CD14-positive monocyte (primary cell): ENCODE data around the gene TMEM114. TPM values are rescaled to one million over a fixed set of nuclear protein-coding genes. Genes with fewer than 3 reads are reported as not detected.

Experiments used
- DNase-seq, 3 donors: peaks; one replicate each; pipeline ENCODE4 v3.0.0-alpha.2; 2011 to 2022
- H2AFZ ChIP-seq: 2 replicates; pipeline ENCODE4 v1.6.0; 2012; ENCODE audit warnings: mild to moderate bottlenecking, low read depth, low read length, inconsistent platforms; ENCODE audit not compliant: insufficient read depth, poor library complexity, severe bottlenecking
- H3K27ac ChIP-seq, 2 donors: 1 replicate in 1 of 2; 2 replicates in 1 of 2; pipeline ENCODE4 v1.5.1; 2012 to 2013; ENCODE audit warnings: low read length in 2 of 2, control low read depth in 1 of 2, inconsistent platforms in 1 of 2, low read depth in 1 of 2, mild to moderate bottlenecking in 1 of 2
- H3K27me3 ChIP-seq, 2 donors: one replicate each; pipeline versions ENCODE4 v1.6.0 to v1.6.1; 2011 to 2013; ENCODE audit warnings: low read length in 2 of 2; ENCODE audit not compliant: control insufficient read depth in 2 of 2, insufficient read depth in 2 of 2
- H3K36me3 ChIP-seq, 2 donors: replicated peaks in 1 of 2; 1 replicate in 1 of 2; 2 replicates in 1 of 2; pipeline versions ENCODE4 v1.5.1 to v1.6.1; 2012 to 2013; ENCODE audit warnings: low read length in 2 of 2, control low read depth in 1 of 2, inconsistent platforms in 1 of 2, mild to moderate bottlenecking in 1 of 2; ENCODE audit not compliant: insufficient read depth in 2 of 2, control insufficient read depth in 1 of 2
- H3K4me1 ChIP-seq, 2 donors: 1 replicate in 1 of 2; 2 replicates in 1 of 2; pipeline versions ENCODE4 v1.5.1 to v1.6.1; 2012 to 2013; ENCODE audit warnings: low read length in 2 of 2, control low read depth in 1 of 2, inconsistent platforms in 1 of 2, mild to moderate bottlenecking in 1 of 2, moderate library complexity in 1 of 2; ENCODE audit not compliant: insufficient read depth in 2 of 2, control insufficient read depth in 1 of 2
- H3K4me2 ChIP-seq: replicated peaks from 2 replicates; pipeline ENCODE3; 2012; ENCODE audit warnings: low read length, moderate library complexity, mild to moderate bottlenecking; ENCODE audit not compliant: poor library complexity, severe bottlenecking; ENCODE audit errors: extremely low read depth
- H3K4me3 ChIP-seq, 3 experiments: fragments of 200-600 bp in 1 of 3; sonication (generic) in 1 of 3; replicated peaks in 1 of 3; 1 replicate in 2 of 3; 2 replicates in 1 of 3; pipeline ENCODE4 v1.5.1; 2011 to 2013; ENCODE audit warnings: low read length in 3 of 3, mild to moderate bottlenecking in 3 of 3, control low read depth in 2 of 3, low read depth in 2 of 3, inconsistent platforms in 1 of 3, moderate library complexity in 1 of 3
- H3K79me2 ChIP-seq: 2 replicates; pipeline ENCODE4 v1.6.0; 2012; ENCODE audit warnings: mild to moderate bottlenecking, control low read depth, inconsistent platforms, low read length, moderate library complexity; ENCODE audit not compliant: insufficient read depth
- H3K9ac ChIP-seq: 2 replicates; pipeline ENCODE4 v1.6.0; 2017; ENCODE audit warnings: low read length, mild to moderate bottlenecking; ENCODE audit not compliant: insufficient read depth, poor library complexity, severe bottlenecking
- H3K9me3 ChIP-seq, 2 donors: replicated peaks in 1 of 2; 1 replicate in 1 of 2; 2 replicates in 1 of 2; pipeline versions ENCODE4 v1.5.1 to v1.6.1; 2012 to 2013; ENCODE audit warnings: low read length in 2 of 2, control low read depth in 1 of 2; ENCODE audit not compliant: control insufficient read depth in 1 of 2, insufficient read depth in 1 of 2
- H4K20me1 ChIP-seq: 2 replicates; pipeline ENCODE4 v1.6.0; 2012; ENCODE audit warnings: mild to moderate bottlenecking, low read length, control low read depth, moderate library complexity; ENCODE audit not compliant: insufficient read depth
- H3K27ac Mint-ChIP-seq, 7 donors: one replicate each; pipeline ENCODE4 v1.8.0; 2020; ENCODE audit warnings: mild to moderate bottlenecking in 7 of 7, mixed read lengths in 7 of 7, moderate library complexity in 6 of 7, inconsistent platforms in 2 of 7
- H3K27me3 Mint-ChIP-seq, 3 donors: one replicate each; pipeline ENCODE4 v1.8.0; 2021 to 2022; ENCODE audit warnings: low read depth in 3 of 3, mild to moderate bottlenecking in 3 of 3, mixed read lengths in 3 of 3, moderate library complexity in 3 of 3, inconsistent platforms in 1 of 3
- H3K36me3 Mint-ChIP-seq, 2 donors: one replicate each; pipeline ENCODE4 v1.8.0; 2020; ENCODE audit warnings: mixed read lengths in 2 of 2, inconsistent platforms in 1 of 2, mild to moderate bottlenecking in 1 of 2
- H3K4me1 Mint-ChIP-seq: one replicate; pipeline ENCODE4 v1.8.0; 2020; ENCODE audit warnings: mild to moderate bottlenecking, mixed read lengths
- H3K4me3 Mint-ChIP-seq, 2 donors: one replicate each; pipeline ENCODE4 v1.8.0; 2020; ENCODE audit warnings: mild to moderate bottlenecking in 2 of 2, mixed read lengths in 2 of 2, moderate library complexity in 1 of 2
- H3K9me3 Mint-ChIP-seq, 7 donors: one replicate each; pipeline ENCODE4 v1.8.0; 2020 to 2022; ENCODE audit warnings: mixed read lengths in 7 of 7, mild to moderate bottlenecking in 6 of 7, moderate library complexity in 6 of 7, inconsistent platforms in 2 of 7
- WGBS: methylation state at CpG from one replicate; pipeline ENCODE4 v1.1.5; 2013; ENCODE audit warnings: missing lambda C conversion rate; ENCODE audit not compliant: insufficient coverage; 5-methylcytosine and 5-hydroxymethylcytosine counted together
- intact Hi-C, 2 donors: fragments of 100-400 bp; cut with micrococcal nuclease; formaldehyde crosslinking; loops; one replicate each; pipeline versions ENCODE4 v1.15.0 to v1.15.1; 2023
- polyA plus RNA-seq, 3 donors: library from polyadenylated mRNA; depleted of rRNA in 1 of 3; unstranded in 2 of 3; stranded (reverse) in 1 of 3; fragments of 300-500 nt in 2 of 3; fragments of >200 nt in 1 of 3; fragmentation: Illumina TruSeq in 2 of 3; gene quantifications; 1 replicate in 2 of 3; 2 replicates in 1 of 3; pipeline ENCODE4 v1.2.3, GENCODE V29; 2012 to 2021
- TF ChIP-seq, protein P1 (sequence below): fragments of 200-600 bp; IDR thresholded peaks from one replicate; pipeline ENCODE4 v1.8.0; 2022; ENCODE audit warnings: antibody characterized with exemption, mild to moderate bottlenecking

Gene TMEM114
- polyA plus RNA-seq, 3 donors, result not detected

DNA sequence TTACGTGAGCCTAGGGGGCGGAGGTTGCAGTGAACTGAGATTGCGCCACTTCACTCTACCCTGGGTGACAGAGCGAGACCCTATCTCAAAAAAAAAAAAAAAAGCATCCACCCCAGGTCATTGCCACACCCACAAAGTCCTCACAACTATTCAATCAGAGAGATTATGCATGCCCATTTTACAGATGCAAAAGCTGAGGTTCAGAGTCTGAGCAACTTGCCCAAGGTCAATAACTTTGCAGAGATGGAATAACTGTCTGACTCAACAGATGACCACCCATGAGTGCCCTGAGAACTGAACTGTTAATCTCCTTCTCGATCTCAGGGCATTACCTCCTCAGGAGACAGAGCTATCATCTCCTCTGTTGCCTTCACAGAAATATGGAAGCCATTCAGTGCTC lies 5.5 kb upstream of the TMEM114 start:
- Mint-ChIP-seq H3K27me3 (peaks cover 1 to 6% (median 3%) of the 10 kb centered on the region in 3 donors), H3K27ac (no peak overlapping the region), H3K36me3 (no peaks in the 10 kb centered on the region), H3K9me3 (peaks cover 0 to 11% (median 6%) of the 10 kb centered on the region in 7 donors), H3K4me3 (no peak overlapping the region), H3K4me1 (peaks cover 6% of the 10 kb centered on the region)
- Histone ChIP-seq H3K4me2 (no peak overlapping the region), H3K4me3 (no peak overlapping the region), H3K9ac (no peak overlapping the region), H4K20me1 (no peaks in the 10 kb centered on the region), H3K36me3 (no peaks in the 10 kb centered on the region), H3K79me2 (no peaks in the 10 kb centered on the region), H3K9me3 (peaks cover 14 to 18% of the 10 kb centered on the region in 2 donors), H3K4me1 (peaks cover 0 to 2% of the 10 kb centered on the region in 2 donors), H3K27me3 (peaks cover 6 to 11% of the 10 kb centered on the region in 2 donors), H3K27ac (no peak overlapping the region), H2AFZ (no peak overlapping the region)
- intact Hi-C loops, result no loop called here
- 80% methylated on average over 3 of the region's 5 CpGs for WGBS
- no peak for DNase-seq
- TF ChIP-seq, protein P1, sequence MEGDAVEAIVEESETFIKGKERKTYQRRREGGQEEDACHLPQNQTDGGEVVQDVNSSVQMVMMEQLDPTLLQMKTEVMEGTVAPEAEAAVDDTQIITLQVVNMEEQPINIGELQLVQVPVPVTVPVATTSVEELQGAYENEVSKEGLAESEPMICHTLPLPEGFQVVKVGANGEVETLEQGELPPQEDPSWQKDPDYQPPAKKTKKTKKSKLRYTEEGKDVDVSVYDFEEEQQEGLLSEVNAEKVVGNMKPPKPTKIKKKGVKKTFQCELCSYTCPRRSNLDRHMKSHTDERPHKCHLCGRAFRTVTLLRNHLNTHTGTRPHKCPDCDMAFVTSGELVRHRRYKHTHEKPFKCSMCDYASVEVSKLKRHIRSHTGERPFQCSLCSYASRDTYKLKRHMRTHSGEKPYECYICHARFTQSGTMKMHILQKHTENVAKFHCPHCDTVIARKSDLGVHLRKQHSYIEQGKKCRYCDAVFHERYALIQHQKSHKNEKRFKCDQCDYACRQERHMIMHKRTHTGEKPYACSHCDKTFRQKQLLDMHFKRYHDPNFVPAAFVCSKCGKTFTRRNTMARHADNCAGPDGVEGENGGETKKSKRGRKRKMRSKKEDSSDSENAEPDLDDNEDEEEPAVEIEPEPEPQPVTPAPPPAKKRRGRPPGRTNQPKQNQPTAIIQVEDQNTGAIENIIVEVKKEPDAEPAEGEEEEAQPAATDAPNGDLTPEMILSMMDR, result no peak

GRCh38 chr16:8594149-8594666 lies 3.9 kb upstream of the TMEM114 start:
- H3K27me3 ChIP-seq, result peaks cover 19 to 26% of the 10 kb centered on the region in 2 donors
- H3K9me3 ChIP-seq, result peaks cover 14 to 32% of the 10 kb centered on the region in 2 donors
- peaks cover 2 to 16% (median 6%) of the 10 kb centered on the region in 7 donors for H3K9me3 Mint-ChIP-seq

More at GRCh38 chr16:8594149-8594666, 3.9 kb upstream of the TMEM114 start:
- no peak overlapping the region for H3K27ac Mint-ChIP-seq
- Histone ChIP-seq H3K9ac (no peak overlapping the region), H3K4me1 (peaks cover 0 to 2% of the 10 kb centered on the region in 2 donors), H3K4me3 (no peak overlapping the region), H3K36me3 (no peaks in the 10 kb centered on the region), H2AFZ (no peak overlapping the region), H3K4me2 (no peak overlapping the region), H3K79me2 (no peaks in the 10 kb centered on the region), H4K20me1 (no peaks in the 10 kb centered on the region), H3K27ac (no peak overlapping the region)
- H3K4me1 Mint-ChIP-seq, result peaks cover 6% of the 10 kb centered on the region
- no peak overlapping the region for H3K4me3 Mint-ChIP-seq
- intact Hi-C loops, result no loop called here
- H3K27me3 Mint-ChIP-seq, result peaks cover 1 to 10% (median 5%) of the 10 kb centered on the region in 3 donors
- DNase-seq, result peak in 1 of 3 donors; percentile 63
- WGBS, result 75% methylated on average over 5 of the region's 9 CpGs
- TF ChIP-seq, protein P1, result no peak
- H3K36me3 Mint-ChIP-seq, result peaks cover 0 to 2% of the 10 kb centered on the region in 2 donors
